ENCODE measurements around the gene HIPK4.
"Not testable (repeated sequence)": the region's sequence is repeated elsewhere in the genome, so short reads cannot be mapped to it uniquely, and the experiment has no call there.

HIPK4 gene

GRCh38 chr19:40411125-40411842, 21.3 kb upstream of the HIPK4 start:
- no peak for TF ChIP-seq CTCF (conservative IDR thresholded peaks at IDR 0.05; ENCODE audit: low read depth, low read length)
- no peak for DNase-seq (ENCODE audit: low read depth)
- no peak overlapping the region for H3K4me3 ChIP-seq (ENCODE audit: low read depth, low read length)

GRCh38 chr19:40410030-40410389, 20.0 kb upstream of the HIPK4 start:
- no peak for DNase-seq (ENCODE audit: low read depth)
- no peak for TF ChIP-seq CTCF (conservative IDR thresholded peaks at IDR 0.05; ENCODE audit: low read depth, low read length)
- H3K4me3 ChIP-seq (ENCODE audit: low read depth, low read length), result no peak overlapping the region

- not testable (repeated sequence) for H3K4me3 ChIP-seq (ENCODE audit: low read depth, low read length); DNase-seq (ENCODE audit: low read depth)
Observed at GRCh38 chr19:40408598-40408925, 18.6 kb upstream of the HIPK4 start.

GRCh38 chr19:40407714-40408597, 18.0 kb upstream of the HIPK4 start:
- TF ChIP-seq CTCF (conservative IDR thresholded peaks at IDR 0.05; ENCODE audit: low read depth, low read length), result no peak
- no peak for DNase-seq (ENCODE audit: low read depth)
- no peak overlapping the region for H3K4me3 ChIP-seq (ENCODE audit: low read depth, low read length)

- peak; percentile 94 for DNase-seq (ENCODE audit: low read depth)
- peak; percentile 11 for TF ChIP-seq CTCF (conservative IDR thresholded peaks at IDR 0.05; ENCODE audit: low read depth, low read length)
- H3K4me3 ChIP-seq (ENCODE audit: low read depth, low read length), result peak overlapping the region; percentile 67
Observed at GRCh38 chr19:40403262-40403984, 13.4 kb upstream of the HIPK4 start.

GRCh38 chr19:40400559-40400958, 10.6 kb upstream of the HIPK4 start:
- TF ChIP-seq CTCF (conservative IDR thresholded peaks at IDR 0.05; ENCODE audit: low read depth, low read length), result no peak
- DNase-seq (ENCODE audit: low read depth), result no peak
- no peak overlapping the region for H3K4me3 ChIP-seq (ENCODE audit: low read depth, low read length)

- H3K4me3 ChIP-seq (ENCODE audit: low read depth, low read length), result peak overlapping the region; percentile 18
- TF ChIP-seq CTCF (conservative IDR thresholded peaks at IDR 0.05; ENCODE audit: low read depth, low read length), result no peak
- DNase-seq (ENCODE audit: low read depth), result peak; percentile 49
Observed at GRCh38 chr19:40398417-40399131, 8.6 kb upstream of the HIPK4 start.

Data from choroid plexus epithelial cell (primary cell).